DND-41 (cell line): Measurements from ENCODE around the gene F13B.

Source experiments
- ATAC-seq: fragments of 200-7000 bp; cut with Tn5 transposase; 3 replicates; pipeline ENCODE4 v1.9.1; 2021; ENCODE audit warnings: low read depth; ENCODE audit not compliant: insufficient read depth
- DNase-seq: peaks from one replicate; pipeline ENCODE4 v3.0.0-alpha.2; 2020
- H2AFZ ChIP-seq: 2 replicates; pipeline ENCODE4 v1.6.0; 2012; ENCODE audit warnings: low read depth, low read length
- H3K27ac ChIP-seq: 2 replicates; pipeline ENCODE4 v1.5.1; 2012; ENCODE audit warnings: low read length, inconsistent platforms
- H3K27me3 ChIP-seq: fragments of 200-600 bp; sonication (generic); 2 replicates; pipeline ENCODE4 v1.6.0; 2012; ENCODE audit warnings: low read length, mild to moderate bottlenecking, inconsistent platforms; ENCODE audit not compliant: insufficient read depth, poor library complexity
- H3K36me3 ChIP-seq: 2 replicates; pipeline ENCODE4 v1.5.1; 2012; ENCODE audit warnings: low read length, inconsistent platforms; ENCODE audit not compliant: insufficient read depth
- H3K4me1 ChIP-seq: 2 replicates; pipeline ENCODE4 v1.5.1; 2012; ENCODE audit warnings: mild to moderate bottlenecking, low read length; ENCODE audit not compliant: insufficient read depth
- H3K4me2 ChIP-seq: 2 replicates; pipeline ENCODE4 v1.6.0; 2012; ENCODE audit warnings: mild to moderate bottlenecking, moderate library complexity, low read length, inconsistent platforms; ENCODE audit not compliant: insufficient read depth
- H3K4me3 ChIP-seq, 2 experiments: fragments of 200-600 bp in 1 of 2; shearing (Covaris generic) in 1 of 2; 2 replicates each; pipeline ENCODE4 v1.5.1; 2012 to 2016; ENCODE audit warnings: inconsistent platforms in 2 of 2, low read length in 2 of 2, mild to moderate bottlenecking in 2 of 2, low read depth in 1 of 2, moderate library complexity in 1 of 2
- H3K79me2 ChIP-seq: 2 replicates; pipeline ENCODE4 v1.6.0; 2012; ENCODE audit warnings: low read length, inconsistent platforms; ENCODE audit not compliant: insufficient read depth
- H3K9ac ChIP-seq: 2 replicates; pipeline ENCODE4 v1.6.0; 2012; ENCODE audit warnings: low read depth, mild to moderate bottlenecking, inconsistent platforms, low read length, moderate library complexity
- H3K9me3 ChIP-seq: 2 replicates; pipeline ENCODE4 v1.5.1; 2012; ENCODE audit warnings: low read length, moderate library complexity, mild to moderate bottlenecking, inconsistent platforms; ENCODE audit not compliant: insufficient read depth, severe bottlenecking
- H4K20me1 ChIP-seq: 2 replicates; pipeline ENCODE4 v1.6.0; 2012; ENCODE audit warnings: low read length; ENCODE audit not compliant: insufficient read depth
- CTCF ChIP-seq: IDR thresholded peaks from 2 replicates; pipeline ENCODE4 v1.5.1; 2012; ENCODE audit warnings: borderline replicate concordance, low read length, moderate library complexity, mild to moderate bottlenecking; ENCODE audit not compliant: poor library complexity, severe bottlenecking; ENCODE audit errors: extremely low read depth
- EZH2 ChIP-seq: IDR thresholded peaks from 3 replicates; pipeline ENCODE4 v1.6.1; 2012; ENCODE audit warnings: borderline replicate concordance, low read depth, mild to moderate bottlenecking, moderate library complexity, low read length, inconsistent platforms; ENCODE audit not compliant: severe bottlenecking

Gene F13B

GRCh38 chr1:197066719-197067456 lies at the start of gene F13B:
F13B (minus strand) TSS chr1:197067260; CDS start chr1:197067223, 37 bp downstream.
- ATAC-seq = no peak
- Histone ChIP-seq H3K9me3 (no peaks in the 10 kb centered on the region), H3K36me3 (no peaks in the 10 kb centered on the region), H3K79me2 (no peaks in the 10 kb centered on the region), H3K27ac (no peak within 1 kb of the TSS), H3K4me1 (no peaks in the 10 kb centered on the region), H3K4me3 (no peak within 1 kb of the TSS), H3K4me2 (no peak within 1 kb of the TSS), H2AFZ (no peak within 1 kb of the TSS), H4K20me1 (no peaks in the 10 kb centered on the region), H3K27me3 (no peaks in the 10 kb centered on the region), H3K9ac (no peak within 1 kb of the TSS)
- no peak for DNase-seq
- TF ChIP-seq EZH2 = no peak
- TF ChIP-seq CTCF = no peak

GRCh38 chr1:197116156-197116555 lies 49.1 kb upstream of the F13B start:
- no peak overlapping the region for H2AFZ ChIP-seq
- H3K36me3 ChIP-seq = peaks cover 96% of the 10 kb centered on the region

GRCh38 chr1:197106869-197107268 lies 39.8 kb upstream of the F13B start:
- Histone ChIP-seq H3K36me3 (peaks cover 88% of the 10 kb centered on the region), H3K27me3 (no peaks in the 10 kb centered on the region), H3K27ac (no peak overlapping the region), H3K9ac (no peak overlapping the region), H3K79me2 (peaks cover 8% of the 10 kb centered on the region), H3K4me3 (no peak overlapping the region), H3K4me1 (no peaks in the 10 kb centered on the region), H3K9me3 (no peaks in the 10 kb centered on the region), H2AFZ (no peak overlapping the region), H4K20me1 (no peaks in the 10 kb centered on the region), H3K4me2 (no peak overlapping the region)
- ATAC-seq (no peak), DNase-seq (no peak)
- TF ChIP-seq CTCF (no peak), EZH2 (no peak)

More at GRCh38 chr1:197116156-197116555, 49.1 kb upstream of the F13B start:
- DNase-seq = no peak
- Histone ChIP-seq H3K4me3 (no peak overlapping the region), H3K4me2 (no peak overlapping the region), H3K79me2 (peaks cover 16% of the 10 kb centered on the region), H3K9ac (no peak overlapping the region), H4K20me1 (no peaks in the 10 kb centered on the region), H3K4me1 (no peaks in the 10 kb centered on the region), H3K27ac (no peak overlapping the region), H3K9me3 (no peaks in the 10 kb centered on the region), H3K27me3 (no peaks in the 10 kb centered on the region)
- ATAC-seq = no peak
- TF ChIP-seq EZH2 (no peak), CTCF (no peak)

- DNase-seq (no peak), ATAC-seq (no peak)
- peaks cover 73% of the 10 kb centered on the region for H3K36me3 ChIP-seq
- 0 out of 2 replicates have a peak, but pooled peaks cover 3% of the 10 kb centered on the region for H3K79me2 ChIP-seq
- H3K9ac ChIP-seq = no peak overlapping the region
- H3K9me3 ChIP-seq = no peaks in the 10 kb centered on the region
- no peak overlapping the region for H3K4me2 ChIP-seq
- H3K4me3 ChIP-seq = no peak overlapping the region
- H3K4me1 ChIP-seq = no peaks in the 10 kb centered on the region
- H3K27ac ChIP-seq = no peak overlapping the region
- H2AFZ ChIP-seq = no peak overlapping the region
- no peaks in the 10 kb centered on the region for H4K20me1 ChIP-seq
- TF ChIP-seq CTCF (no peak), EZH2 (no peak)
- H3K27me3 ChIP-seq = no peaks in the 10 kb centered on the region
Observed at GRCh38 chr1:197103300-197103699, 36.2 kb upstream of the F13B start.
